GM12873 (cell line): ENCODE measurements around the gene BBS12.

Source experiments
- CTCF ChIP-seq: IDR thresholded peaks from 2 replicates; pipeline ENCODE4 v1.5.1; 2012; ENCODE audit warnings: low read depth, mild to moderate bottlenecking, moderate library complexity, low read length, control low read depth; ENCODE audit not compliant: insufficient read depth; ENCODE audit errors: missing control alignments

BBS12 gene

DNA sequence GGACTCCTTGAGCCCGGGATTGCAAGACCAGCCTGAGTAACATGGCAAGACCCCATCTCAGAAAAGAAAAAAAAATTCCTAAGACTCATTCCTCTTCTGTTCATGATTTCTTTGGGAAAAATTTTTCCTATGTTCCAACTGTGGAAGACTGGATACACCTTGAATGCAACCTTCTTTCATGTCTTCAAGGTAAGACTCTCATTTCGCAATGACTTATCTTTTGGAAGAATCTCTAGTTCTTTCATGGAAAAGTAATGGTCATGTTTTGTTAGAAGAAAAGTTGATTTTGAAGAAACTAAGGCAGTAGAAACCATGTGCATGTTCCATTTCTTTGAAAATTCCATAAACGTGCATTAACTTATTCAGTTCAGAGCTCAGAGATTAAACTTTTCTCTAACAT lies 26.0 kb upstream of the BBS12 start:
- TF ChIP-seq CTCF: no peak

GRCh38 chr4:122707497-122707896 lies 25.0 kb upstream of the BBS12 start:
- no peak for TF ChIP-seq CTCF

DNA sequence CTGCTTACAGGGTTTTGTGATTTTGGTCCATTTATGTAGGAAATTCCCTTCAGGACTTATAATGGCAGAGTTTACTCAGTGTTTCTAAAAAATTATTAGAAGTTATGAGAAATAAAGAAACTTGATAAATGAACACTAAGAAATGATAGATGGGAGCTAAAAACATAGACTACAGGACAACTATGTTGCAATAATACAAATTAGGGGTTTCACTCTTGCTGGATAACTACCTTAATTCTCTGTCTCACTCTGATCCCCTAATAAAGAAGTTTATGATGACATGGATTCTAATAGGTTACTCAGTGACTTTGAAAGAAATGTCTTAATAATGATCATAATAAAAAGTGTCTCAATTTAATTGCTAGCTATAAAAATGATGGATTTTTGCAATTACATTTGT lies 23.3 kb upstream of the BBS12 start:
- no peak for TF ChIP-seq CTCF

GRCh38 chr4:122710434-122711308 lies 21.8 kb upstream of the BBS12 start:
- TF ChIP-seq CTCF: no peak

GRCh38 chr4:122711919-122712318 lies 20.6 kb upstream of the BBS12 start:
- no peak for TF ChIP-seq CTCF

DNA sequence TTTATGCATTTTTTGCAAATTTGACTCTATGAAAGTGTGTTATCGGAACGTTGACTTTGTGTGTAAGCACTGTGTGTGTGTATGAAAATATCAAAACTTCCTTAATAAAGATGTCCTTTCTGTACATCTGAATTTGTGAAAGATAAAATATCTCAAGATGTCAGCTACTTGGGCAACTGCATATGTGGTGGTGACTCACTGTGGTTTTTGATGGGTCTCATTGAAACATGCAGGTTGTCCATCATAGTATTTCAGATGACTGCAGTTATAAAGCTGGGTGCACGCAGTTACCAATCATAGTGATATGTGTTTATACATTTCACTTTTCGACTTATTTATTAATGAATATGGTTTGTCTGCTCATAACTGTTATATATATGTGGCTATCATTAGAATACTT lies 19.7 kb upstream of the BBS12 start:
- TF ChIP-seq CTCF: no peak

- no peak for TF ChIP-seq CTCF
Observed at GRCh38 chr4:122715221-122715620, 17.3 kb upstream of the BBS12 start.
